Mesenchymal stem cell (in vitro differentiated cells and primary cell): Measurements from ENCODE around the gene ADGRF3.

Experiments used
- DNase-seq: peaks from one replicate; pipeline ENCODE4 v3.0.0-alpha.2; 2013
- H2AFZ ChIP-seq: one replicate; pipeline ENCODE4 v1.6.1; 2013; ENCODE audit warnings: low read depth, mild to moderate bottlenecking, control low read depth, inconsistent platforms, low read length, moderate library complexity
- H2AK5ac ChIP-seq: 2 replicates; pipeline ENCODE4 v1.6.1; 2013; ENCODE audit warnings: low read length, moderate library complexity, mild to moderate bottlenecking, inconsistent platforms; ENCODE audit not compliant: severe bottlenecking
- H2BK120ac ChIP-seq: one replicate; pipeline ENCODE4 v1.6.1; 2013; ENCODE audit warnings: low read depth, mild to moderate bottlenecking, inconsistent platforms, low read length, moderate library complexity
- H2BK12ac ChIP-seq, 2 experiments: one replicate each; pipeline ENCODE4 v1.6.1; 2013; ENCODE audit warnings: inconsistent platforms in 2 of 2, low read length in 2 of 2, mild to moderate bottlenecking in 2 of 2, moderate library complexity in 2 of 2, control low read depth in 1 of 2
- H2BK15ac ChIP-seq: one replicate; pipeline ENCODE4 v1.6.1; 2013; ENCODE audit warnings: mild to moderate bottlenecking, low read depth, inconsistent platforms; ENCODE audit not compliant: poor library complexity, severe bottlenecking
- H2BK5ac ChIP-seq: 2 replicates; pipeline ENCODE4 v1.6.1; 2013; ENCODE audit warnings: low read depth, mild to moderate bottlenecking, low read length, control low read depth, inconsistent platforms; ENCODE audit not compliant: poor library complexity, severe bottlenecking
- H3K14ac ChIP-seq, 2 experiments: one replicate each; pipeline ENCODE4 v1.6.1; 2013; ENCODE audit warnings: inconsistent platforms in 2 of 2, low read length in 2 of 2, control low read depth in 1 of 2, mild to moderate bottlenecking in 1 of 2, moderate library complexity in 1 of 2
- H3K18ac ChIP-seq, 2 experiments: one replicate each; pipeline ENCODE4 v1.6.1; 2013; ENCODE audit warnings: inconsistent platforms in 2 of 2, low read length in 2 of 2, control low read depth in 1 of 2, low read depth in 1 of 2, mild to moderate bottlenecking in 1 of 2
- H3K23ac ChIP-seq, 2 experiments: one replicate each; pipeline ENCODE4 v1.6.1; 2013; ENCODE audit warnings: inconsistent platforms in 2 of 2, low read length in 2 of 2, mild to moderate bottlenecking in 2 of 2, moderate library complexity in 2 of 2, control low read depth in 1 of 2
- H3K27ac ChIP-seq: 2 replicates; pipeline ENCODE4 v1.5.1; 2013; ENCODE audit warnings: mild to moderate bottlenecking, moderate library complexity, low read length, control low read depth, inconsistent platforms; ENCODE audit not compliant: poor library complexity, severe bottlenecking
- H3K27me3 ChIP-seq, 2 experiments: 2 replicates each; pipeline versions ENCODE4 v1.6.1 to v1.7.0; 2013; ENCODE audit warnings: low read length in 2 of 2, mild to moderate bottlenecking in 2 of 2, moderate library complexity in 2 of 2, control low read depth in 1 of 2, inconsistent platforms in 1 of 2; ENCODE audit not compliant: control insufficient read depth in 1 of 2, insufficient read depth in 1 of 2
- H3K36me3 ChIP-seq, 2 experiments: 2 replicates each; pipeline versions ENCODE4 v1.6.1 to v1.7.0; 2013; ENCODE audit warnings: low read length in 2 of 2, control low read depth in 1 of 2, inconsistent platforms in 1 of 2, low read depth in 1 of 2, mild to moderate bottlenecking in 1 of 2; ENCODE audit not compliant: insufficient read depth in 2 of 2, control insufficient read depth in 1 of 2
- H3K4ac ChIP-seq, 2 experiments: one replicate each; pipeline ENCODE4 v1.6.1; 2013; ENCODE audit warnings: inconsistent platforms in 2 of 2, low read length in 2 of 2, mild to moderate bottlenecking in 2 of 2, moderate library complexity in 2 of 2, control low read depth in 1 of 2, low read depth in 1 of 2
- H3K4me1 ChIP-seq: 2 replicates; pipeline ENCODE4 v1.6.1; 2013; ENCODE audit warnings: low read depth, low read length, control low read depth; ENCODE audit not compliant: control insufficient read depth, insufficient read depth
- H3K4me2 ChIP-seq: 2 replicates; pipeline ENCODE4 v1.6.1; 2013; ENCODE audit warnings: low read length, mild to moderate bottlenecking, inconsistent platforms; ENCODE audit not compliant: poor library complexity, severe bottlenecking
- H3K4me3 ChIP-seq, 2 experiments: 2 replicates each; pipeline versions ENCODE4 v1.5.1 to v1.7.0; 2013; ENCODE audit warnings: low read length in 2 of 2, mild to moderate bottlenecking in 2 of 2, control low read depth in 1 of 2, low read depth in 1 of 2; ENCODE audit not compliant: insufficient read depth in 1 of 2
- H3K79me1 ChIP-seq: replicated peaks from 2 replicates; pipeline ENCODE4 v1.6.1; 2013; ENCODE audit warnings: mild to moderate bottlenecking, control low read depth, low read length, inconsistent platforms; ENCODE audit not compliant: poor library complexity, severe bottlenecking
- H3K9ac ChIP-seq: 2 replicates; pipeline ENCODE4 v1.7.0; 2013; ENCODE audit warnings: mild to moderate bottlenecking, low read length, moderate library complexity
- H3K9me3 ChIP-seq: 2 replicates; pipeline ENCODE4 v1.7.0; 2013; ENCODE audit warnings: mild to moderate bottlenecking, low read length; ENCODE audit not compliant: control insufficient read depth
- H4K8ac ChIP-seq: one replicate; pipeline ENCODE4 v1.6.1; 2013; ENCODE audit warnings: inconsistent platforms, mild to moderate bottlenecking, low read length, moderate library complexity
- H4K91ac ChIP-seq: one replicate; pipeline ENCODE4 v1.6.1; 2013; ENCODE audit warnings: mild to moderate bottlenecking, low read length, inconsistent platforms
- WGBS: methylation state at CpG from one replicate; pipeline ENCODE4 v1.1.7; 2013; ENCODE audit warnings: mixed read lengths; 5-methylcytosine and 5-hydroxymethylcytosine counted together

The ADGRF3 gene

DNA sequence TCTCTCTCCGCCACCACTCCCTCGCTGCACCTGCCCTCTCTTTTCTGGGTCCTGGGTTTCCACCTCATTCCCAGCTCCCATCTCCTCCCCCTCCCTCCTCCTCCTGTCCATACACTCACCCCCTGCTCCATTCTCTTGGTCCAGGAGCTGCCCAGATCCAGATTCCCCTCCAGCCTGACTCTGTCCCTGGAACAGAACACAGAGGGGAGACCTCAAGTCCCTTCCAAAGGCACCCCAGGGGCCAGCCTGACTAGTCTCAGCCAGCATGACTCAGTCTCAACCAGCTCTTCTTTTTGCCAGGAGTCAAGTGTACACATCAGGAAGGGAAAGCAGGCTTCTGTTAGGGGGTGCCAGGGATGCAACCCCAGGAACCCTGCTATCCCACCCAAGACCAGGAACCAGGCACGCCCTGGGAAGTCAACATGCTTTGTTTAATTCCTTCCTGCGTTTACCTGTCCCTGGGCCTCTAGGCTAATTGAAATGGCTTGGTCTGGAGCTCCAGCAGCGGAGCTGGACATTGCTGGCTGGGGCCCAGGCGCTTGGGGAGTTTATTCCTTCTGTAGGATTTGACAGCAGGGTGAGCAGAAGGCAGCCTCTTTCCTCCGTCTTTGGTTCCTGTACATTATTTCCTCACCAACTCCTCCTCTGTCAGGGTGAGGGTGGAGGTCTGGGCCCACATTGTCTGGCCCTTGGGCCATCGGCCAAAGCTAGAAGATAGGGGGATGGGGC lies 29.0 kb downstream of the ADGRF3 start:
- Histone ChIP-seq H3K27me3 (peaks cover 35 to 44% of the 10 kb centered on the region in 2 experiments), H3K4me3 (no peak overlapping the region), H4K91ac (no peak overlapping the region), H3K79me1 (no peaks in the 10 kb centered on the region), H2BK120ac (no peak overlapping the region), H3K36me3 (no peaks in the 10 kb centered on the region), H3K9ac (no peak overlapping the region), H2AK5ac (no peak overlapping the region), H3K9me3 (no peaks in the 10 kb centered on the region), H2BK5ac (no peak overlapping the region), H3K18ac (no peak overlapping the region), H3K4me1 (no peaks in the 10 kb centered on the region), H2AFZ (no peak overlapping the region), H4K8ac (no peak overlapping the region), H3K14ac (no peak overlapping the region), H2BK15ac (no peak overlapping the region), H3K4ac (no peak overlapping the region), H3K4me2 (no peak overlapping the region), H3K27ac (no peak overlapping the region), H2BK12ac (no peak overlapping the region), H3K23ac (no peak overlapping the region)
- WGBS, result 91% methylated on average over 7 of the region's 8 CpGs
- no peak for DNase-seq

DNA sequence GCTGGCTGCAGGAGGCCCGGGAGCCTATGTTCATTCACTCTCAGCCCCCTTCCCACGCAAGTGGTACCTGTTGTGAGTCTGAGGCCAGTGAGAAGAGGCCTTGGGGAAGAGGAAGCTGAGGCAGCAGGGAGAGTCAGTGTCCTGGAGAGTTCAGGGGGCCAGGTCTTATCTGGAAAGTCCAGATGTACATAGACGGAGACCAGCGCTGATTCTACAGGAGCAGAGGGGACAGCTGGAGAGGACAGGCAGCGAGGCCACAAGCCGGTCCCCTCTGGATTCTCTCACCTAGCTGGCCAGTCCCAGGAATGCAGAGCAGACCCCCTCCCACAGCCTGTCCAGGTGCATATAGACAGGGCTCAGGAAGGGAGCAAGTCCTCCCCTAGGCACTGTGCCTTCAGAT lies 29.7 kb downstream of the ADGRF3 start:
- H3K23ac ChIP-seq, result no peak overlapping the region
- H2BK12ac ChIP-seq, result no peak overlapping the region
- no peak overlapping the region for H3K14ac ChIP-seq
- no peak overlapping the region for H2BK5ac ChIP-seq
- H3K9me3 ChIP-seq, result no peaks in the 10 kb centered on the region
- no peak overlapping the region for H2BK15ac ChIP-seq
- no peak overlapping the region for H2AK5ac ChIP-seq
- no peak overlapping the region for H3K4me2 ChIP-seq
- H3K4ac ChIP-seq, result no peak overlapping the region
- no peaks in the 10 kb centered on the region for H3K36me3 ChIP-seq
- no peak for DNase-seq
- peaks cover 35 to 44% of the 10 kb centered on the region in 2 experiments for H3K27me3 ChIP-seq
- no peak overlapping the region for H3K27ac ChIP-seq
- H3K4me1 ChIP-seq, result no peaks in the 10 kb centered on the region
- no peak overlapping the region for H3K9ac ChIP-seq
- H2AFZ ChIP-seq, result no peak overlapping the region
- no peaks in the 10 kb centered on the region for H3K79me1 ChIP-seq
- no peak overlapping the region for H4K91ac ChIP-seq
- H4K8ac ChIP-seq, result no peak overlapping the region
- no peak overlapping the region for H2BK120ac ChIP-seq
- H3K4me3 ChIP-seq, result no peak overlapping the region
- no peak overlapping the region for H3K18ac ChIP-seq
- 87% methylated on average over 5 of the region's 6 CpGs for WGBS

DNA sequence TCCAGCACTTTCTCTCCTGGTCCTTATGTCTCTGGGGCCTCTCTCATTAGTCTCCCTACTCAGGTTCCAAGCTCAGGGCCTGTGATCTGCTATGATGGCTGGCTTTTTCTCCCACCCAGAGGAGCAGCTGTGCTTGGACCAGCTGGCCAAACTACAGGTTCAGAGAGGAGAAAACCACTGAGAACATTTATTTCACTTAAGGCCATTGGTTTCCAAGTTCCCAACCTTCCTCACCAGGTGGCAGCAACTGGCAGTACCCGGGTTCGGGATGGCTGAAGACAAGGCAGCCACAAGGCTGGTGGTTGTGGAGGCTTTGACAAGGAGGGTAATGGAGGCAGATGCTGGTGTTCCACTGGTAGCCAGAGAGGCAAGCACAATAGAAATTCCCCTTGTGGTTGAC lies 30.5 kb downstream of the ADGRF3 start:
- no peak overlapping the region for H2AFZ ChIP-seq
- H4K8ac ChIP-seq, result no peak overlapping the region
- no peak overlapping the region for H3K4me2 ChIP-seq
- no peak overlapping the region for H3K9ac ChIP-seq
- no peak overlapping the region for H3K23ac ChIP-seq
- no peak overlapping the region for H3K18ac ChIP-seq
- no peak overlapping the region for H3K4ac ChIP-seq
- H2AK5ac ChIP-seq, result no peak overlapping the region
- no peak overlapping the region for H2BK5ac ChIP-seq
- no peaks in the 10 kb centered on the region for H3K79me1 ChIP-seq
- H3K9me3 ChIP-seq, result no peaks in the 10 kb centered on the region
- H3K4me1 ChIP-seq, result peaks cover 1% of the 10 kb centered on the region
- H2BK15ac ChIP-seq, result no peak overlapping the region
- H2BK120ac ChIP-seq, result no peak overlapping the region
- no peak overlapping the region for H2BK12ac ChIP-seq
- peaks cover 32 to 40% of the 10 kb centered on the region in 2 experiments for H3K27me3 ChIP-seq
- WGBS, result 59% methylated on average over 2 of the region's 2 CpGs
- no peak for DNase-seq
- H3K36me3 ChIP-seq, result no peaks in the 10 kb centered on the region
- no peak overlapping the region for H3K4me3 ChIP-seq
- H4K91ac ChIP-seq, result no peak overlapping the region
- no peak overlapping the region for H3K14ac ChIP-seq
- no peak overlapping the region for H3K27ac ChIP-seq

DNA sequence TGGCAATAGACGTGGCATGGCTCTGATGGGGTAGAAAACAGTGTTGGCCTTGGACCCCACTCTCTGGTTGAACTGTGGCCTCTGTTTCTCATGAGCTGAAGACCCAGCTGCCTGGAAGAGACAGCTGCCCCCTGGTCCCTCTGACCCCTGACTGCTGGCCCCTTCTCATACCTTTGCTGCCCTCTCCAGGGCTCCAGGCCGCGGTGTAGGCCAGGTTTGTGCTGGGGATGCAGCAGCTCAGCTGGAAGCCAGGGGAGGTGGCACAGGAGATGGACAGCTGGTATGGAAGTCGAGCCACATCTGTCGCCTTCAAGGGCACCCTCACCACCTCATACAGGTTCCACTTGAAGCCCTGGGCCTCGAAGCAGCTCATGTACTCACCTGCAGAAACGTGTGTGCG lies 32.3 kb downstream of the ADGRF3 start:
- H3K18ac ChIP-seq, result no peak overlapping the region
- peak overlapping the region in 1 of 2 experiments; percentile 15 for H3K23ac ChIP-seq
- H3K9me3 ChIP-seq, result no peaks in the 10 kb centered on the region
- 61% methylated on average over 8 of the region's 8 CpGs for WGBS
- no peak overlapping the region for H3K14ac ChIP-seq
- H4K91ac ChIP-seq, result no peak overlapping the region
- H3K4me2 ChIP-seq, result no peak overlapping the region
- H3K79me1 ChIP-seq, result no peaks in the 10 kb centered on the region
- H4K8ac ChIP-seq, result no peak overlapping the region
- no peak for DNase-seq
- no peak overlapping the region for H3K4me3 ChIP-seq
- no peak overlapping the region for H2BK12ac ChIP-seq
- H2BK15ac ChIP-seq, result no peak overlapping the region
- no peak overlapping the region for H3K9ac ChIP-seq
- H3K4me1 ChIP-seq, result peaks cover 3% of the 10 kb centered on the region
- H3K27me3 ChIP-seq, result peaks cover 32 to 36% of the 10 kb centered on the region in 2 experiments
- no peak overlapping the region for H2AFZ ChIP-seq
- H3K4ac ChIP-seq, result no peak overlapping the region
- no peaks in the 10 kb centered on the region for H3K36me3 ChIP-seq
- no peak overlapping the region for H2BK120ac ChIP-seq
- no peak overlapping the region for H2AK5ac ChIP-seq
- no peak overlapping the region for H2BK5ac ChIP-seq
- H3K27ac ChIP-seq, result no peak overlapping the region
